HG03108 (cell line): ENCODE measurements around the gene TRAPPC5.

Source experiments
- ATAC-seq: cut with Tn5 transposase; IDR thresholded peaks from one replicate; pipeline ENCODE4 v1.9.1; 2021; ENCODE audit warnings: moderate library complexity; ENCODE audit not compliant: unreplicated experiment

TRAPPC5 gene

DNA sequence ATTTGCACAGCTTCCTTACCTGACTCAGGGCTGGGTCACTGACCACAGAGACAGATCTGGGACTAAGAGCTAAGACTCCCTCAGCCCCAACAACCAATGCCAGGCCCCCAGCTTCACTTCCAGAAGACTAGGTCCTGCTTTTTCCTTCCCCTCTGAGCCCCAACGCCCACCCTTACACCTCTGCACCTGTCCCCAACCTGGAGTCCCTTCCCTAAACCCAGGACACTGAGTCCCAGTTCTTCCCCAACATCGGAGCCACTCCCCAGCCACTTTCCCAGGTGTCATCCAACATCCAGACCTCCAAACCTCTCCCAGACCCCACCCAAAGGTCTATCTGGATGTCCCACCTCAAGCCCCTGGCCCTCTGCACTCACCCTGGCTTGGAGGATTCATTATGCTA, 18.4 kb downstream of the TRAPPC5 start:
- ATAC-seq = no peak

GRCh38 chr19:7699417-7700401, 19.1 kb downstream of the TRAPPC5 start:
- ATAC-seq = no peak

DNA sequence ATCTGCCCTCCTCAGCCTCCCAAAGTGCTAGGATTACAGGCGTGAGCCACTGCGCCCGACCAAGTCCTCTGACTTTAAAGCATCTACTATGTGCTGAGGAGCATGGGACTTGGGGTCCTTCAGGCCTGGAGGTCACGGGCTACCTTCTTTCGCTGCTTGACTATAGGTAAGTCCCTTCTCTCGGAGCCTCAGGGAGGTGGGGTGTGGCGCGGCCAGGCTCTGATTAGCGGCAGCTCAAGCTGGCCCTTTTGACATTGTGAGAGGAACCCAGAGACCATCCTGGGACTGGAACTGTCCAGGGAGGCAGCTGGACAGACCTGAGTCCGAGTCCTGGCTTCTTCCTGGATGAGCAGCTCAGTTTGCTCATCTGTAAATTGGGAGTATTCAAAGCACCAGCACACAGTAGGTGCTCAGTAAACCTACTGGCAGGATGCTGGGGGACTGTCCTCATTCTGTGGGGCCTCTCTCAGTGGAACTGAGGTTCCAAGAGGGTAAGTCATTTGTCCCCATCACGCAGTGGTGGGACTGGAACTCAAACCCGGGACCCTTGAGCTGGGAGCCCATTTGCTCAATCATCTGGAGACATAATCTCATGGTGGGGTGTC, 20.5 kb downstream of the TRAPPC5 start:
- ATAC-seq = no peak

GRCh38 chr19:7701654-7702457, 21.2 kb downstream of the TRAPPC5 start, which contains the start of gene FCER2:
FCER2 (minus strand) TSS chr19:7702131; CDS start chr19:7699760, 2,371 bp downstream.
- ATAC-seq = peak; percentile 39

DNA sequence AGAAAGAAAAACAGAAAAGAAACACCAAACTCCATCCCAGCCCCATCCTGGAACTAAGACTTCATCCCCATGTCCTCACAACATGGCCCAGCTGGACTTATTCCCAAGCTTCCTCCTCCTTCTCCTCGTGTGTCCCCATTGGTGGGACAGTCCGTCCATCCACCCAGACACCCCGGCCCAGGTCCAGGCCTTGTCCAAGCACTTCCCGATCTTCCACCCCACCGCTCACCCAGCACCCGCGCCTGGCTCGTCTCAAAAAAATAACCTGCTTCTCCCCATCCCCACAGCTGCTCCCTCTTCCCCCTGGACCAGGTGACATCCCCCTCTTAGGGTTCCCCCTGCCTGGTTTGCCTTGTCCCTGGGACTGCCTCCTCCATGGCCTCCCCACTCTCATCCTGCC, 22.7 kb downstream of the TRAPPC5 start:
- ATAC-seq = no peak

GRCh38 chr19:7704280-7705060, 23.8 kb downstream of the TRAPPC5 start:
- ATAC-seq = no peak

DNA sequence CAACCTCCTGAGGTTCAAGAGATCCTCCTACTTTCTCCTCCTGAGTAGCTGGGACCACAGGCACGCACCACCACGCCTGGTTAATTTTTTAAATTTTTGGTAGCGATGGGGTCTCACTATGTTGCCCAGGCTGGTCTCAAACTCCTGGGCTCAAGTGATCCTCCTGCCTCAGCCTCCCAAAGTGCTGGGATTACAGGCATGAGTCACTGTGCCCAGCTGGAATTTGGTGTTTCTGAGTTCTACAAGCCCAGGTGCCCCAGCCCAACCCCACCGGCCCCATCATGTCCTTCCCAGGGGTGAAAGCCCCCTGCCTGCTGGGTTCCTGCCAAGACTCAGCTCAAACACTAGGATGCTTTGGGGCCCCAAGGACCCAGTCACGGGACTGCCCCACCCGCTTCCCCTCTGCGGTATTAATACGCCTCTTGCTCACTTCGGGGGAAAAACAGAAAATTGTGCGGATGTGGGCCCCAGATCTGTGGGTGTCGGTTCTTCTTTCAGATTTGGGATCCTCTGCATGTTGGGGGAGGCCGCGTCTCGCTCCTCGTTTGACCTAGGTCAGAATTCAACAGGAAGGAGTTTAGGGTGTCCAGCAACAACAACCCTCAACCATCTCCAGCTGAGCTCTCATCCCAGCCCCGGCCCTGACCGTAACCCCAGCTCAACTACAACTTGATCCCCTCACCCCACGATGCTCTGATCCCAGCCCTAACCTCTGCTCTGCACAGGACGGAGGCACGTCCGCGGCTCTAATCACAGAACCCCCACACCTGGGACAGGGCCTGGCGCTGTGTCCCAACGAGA, 25.0 kb downstream of the TRAPPC5 start:
- ATAC-seq = peak; percentile 40

DNA sequence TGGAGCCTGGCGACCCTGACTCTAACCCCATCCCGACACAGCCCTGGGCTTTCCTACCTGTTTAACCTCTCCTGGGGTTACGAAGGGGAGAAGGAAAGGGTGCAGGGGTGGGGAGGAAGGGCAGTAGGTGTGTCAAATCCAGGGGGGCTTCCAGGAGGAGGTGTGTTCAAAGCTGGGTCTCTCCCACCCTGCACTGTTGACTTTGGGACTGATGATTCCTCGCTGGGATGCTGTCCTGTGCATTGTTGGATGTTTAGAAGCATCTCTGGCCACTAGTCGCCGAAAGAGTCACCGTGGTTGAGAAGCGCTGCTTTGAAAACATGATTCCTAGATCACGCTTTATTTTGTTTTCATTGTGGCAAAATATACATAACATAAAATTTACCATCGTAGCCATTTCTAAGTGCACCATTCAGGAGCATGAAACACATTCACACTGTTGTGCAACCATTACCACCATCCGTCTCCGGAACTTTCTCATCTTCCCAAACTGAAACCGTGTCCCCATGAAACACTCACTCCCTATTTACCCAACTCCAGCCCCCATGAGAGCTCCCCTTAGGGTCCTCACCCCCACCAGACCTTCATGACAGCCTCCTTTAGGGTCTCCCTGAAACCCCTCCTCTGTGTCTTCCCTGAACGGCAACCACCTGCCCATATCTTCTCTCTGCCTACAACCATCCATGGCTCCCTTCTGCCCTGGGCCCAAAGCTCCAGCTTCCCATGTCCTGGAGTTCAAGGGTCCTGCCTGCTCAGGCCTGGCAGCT, 25.7 kb downstream of the TRAPPC5 start:
- no peak for ATAC-seq

DNA sequence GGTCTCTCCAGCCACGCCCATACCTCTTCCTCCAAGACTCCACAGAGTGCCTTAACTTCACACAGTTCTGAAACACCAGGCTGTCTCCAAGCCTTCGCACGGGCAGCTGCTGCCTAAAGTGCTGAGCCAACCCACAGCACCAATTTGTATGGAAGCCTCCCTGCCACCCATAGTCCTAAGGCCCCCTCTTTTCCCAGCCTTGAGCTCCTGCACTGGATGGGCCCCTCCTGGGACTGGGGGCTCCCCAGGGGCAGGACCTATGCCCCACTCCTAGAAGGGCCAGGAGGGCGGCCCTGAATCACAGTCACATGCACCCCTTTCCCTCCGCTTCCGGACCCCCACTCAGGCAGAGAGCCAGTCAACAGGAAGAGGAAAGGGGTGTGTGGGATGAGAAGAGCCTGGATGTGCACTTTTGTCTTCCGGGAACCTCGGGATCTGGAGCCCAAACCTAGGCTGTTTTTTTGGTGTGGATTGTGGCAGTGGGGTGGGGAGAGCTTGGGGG, 26.4 kb downstream of the TRAPPC5 start:
- ATAC-seq = no peak

DNA sequence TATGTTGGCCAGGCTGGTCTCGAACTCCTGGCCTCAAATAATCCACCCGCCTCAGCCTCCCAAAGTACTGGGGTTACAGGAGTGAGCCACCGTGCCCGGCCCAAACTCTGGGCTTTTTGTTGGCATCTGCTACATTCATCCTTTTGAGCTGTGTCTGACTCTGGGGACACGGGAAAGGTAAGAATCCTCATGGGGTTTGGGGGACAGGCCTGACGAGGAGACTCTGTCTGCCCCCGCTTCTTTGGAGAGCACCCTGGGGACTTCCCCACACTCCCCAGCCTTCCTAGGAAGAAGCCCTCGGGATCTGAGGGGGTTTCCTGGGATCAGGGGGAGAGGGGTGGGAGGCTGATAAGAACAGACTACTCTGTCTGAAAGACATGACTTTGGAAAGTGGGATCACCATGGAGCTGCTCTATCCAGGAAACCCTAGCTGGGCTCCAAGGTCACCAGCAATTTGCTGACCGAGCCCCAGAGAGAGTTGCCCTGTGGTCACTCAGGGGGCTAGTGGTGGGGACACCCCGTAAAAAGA, 29.4 kb downstream of the TRAPPC5 start:
- ATAC-seq = no peak

- no peak for ATAC-seq
Measured at GRCh38 chr19:7710616-7711015, 30.0 kb downstream of the TRAPPC5 start.

DNA sequence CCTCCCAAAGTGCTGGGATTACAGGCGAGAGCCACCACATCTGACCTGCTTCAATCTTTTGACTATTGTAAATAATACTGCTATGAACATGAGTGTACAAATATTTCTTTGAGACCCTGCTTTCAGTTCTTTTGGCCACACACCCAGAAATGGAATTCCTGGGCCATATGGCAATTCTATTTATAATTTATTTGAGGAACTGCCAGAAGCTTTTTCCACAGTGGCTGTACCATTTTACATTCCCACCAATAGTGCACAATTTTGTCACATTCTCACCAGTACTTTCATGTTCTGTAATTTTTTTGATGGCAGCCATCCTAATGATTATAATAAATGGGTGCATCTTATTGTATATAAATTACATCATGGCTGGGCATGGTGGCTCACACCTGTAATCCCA, 35.0 kb downstream of the TRAPPC5 start:
- no peak for ATAC-seq

- no peak for ATAC-seq
Measured at GRCh38 chr19:7716762-7717161, 36.1 kb downstream of the TRAPPC5 start.

DNA sequence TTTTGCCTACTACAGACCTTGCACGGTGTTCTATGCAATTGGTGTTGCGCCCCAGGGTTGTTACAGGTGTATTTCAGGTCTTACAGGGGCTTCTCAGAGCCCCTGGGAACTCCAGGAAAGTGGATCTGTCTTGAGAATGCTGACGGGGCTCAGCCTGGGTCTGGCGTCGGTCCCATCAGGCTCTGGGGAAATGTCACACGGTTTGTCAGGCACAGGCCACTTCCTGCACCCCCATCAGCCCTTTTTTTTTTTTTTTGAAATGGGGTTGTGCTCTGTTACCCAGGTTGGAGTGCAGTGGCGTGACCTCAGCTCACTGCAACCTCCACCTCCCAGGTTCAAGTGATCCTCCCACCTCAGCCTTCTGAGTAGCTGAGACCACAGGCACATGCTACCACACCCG, 38.0 kb downstream of the TRAPPC5 start:
- ATAC-seq = no peak

- ATAC-seq = no peak
Measured at GRCh38 chr19:7720351-7720750, 39.7 kb downstream of the TRAPPC5 start.

GRCh38 chr19:7722231-7722651, 41.6 kb downstream of the TRAPPC5 start:
- peak; percentile 68 for ATAC-seq

GRCh38 chr19:7725791-7726190, 45.2 kb downstream of the TRAPPC5 start:
- no peak for ATAC-seq

DNA sequence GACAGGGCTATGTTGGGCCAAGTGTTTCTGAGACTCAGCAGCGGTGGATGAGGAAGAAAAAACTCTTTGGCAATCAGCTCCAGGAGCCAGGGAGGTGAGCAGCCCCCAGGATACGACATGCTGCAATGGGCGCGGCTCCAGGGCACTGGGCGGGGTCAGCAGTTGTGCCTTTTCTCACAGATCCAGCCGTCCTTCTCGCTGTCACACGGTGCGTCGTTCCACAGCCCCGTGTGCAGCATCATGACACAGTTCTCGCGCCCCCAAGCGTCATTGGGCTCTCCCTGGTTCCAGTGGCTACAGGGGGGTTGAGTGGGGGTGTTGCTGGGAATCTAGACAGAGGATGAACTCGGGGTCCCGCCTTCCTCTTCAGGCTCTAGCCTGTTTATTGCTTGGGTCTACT, 48.6 kb downstream of the TRAPPC5 start:
- ATAC-seq = no peak
